ENCODE data around the gene NRN1L.

Gene NRN1L

GRCh38 chr16:67847064-67847861 is 37.4 kb upstream of the NRN1L start, which contains the start of gene CENPT:
CENPT (minus strand) TSS chr16:67847693; CDS start chr16:67833859, 13,834 bp downstream.
- peak within 1 kb of the TSS; percentile 96 for H3K27ac ChIP-seq
- peak; percentile 75 for DNase-seq (ENCODE audit: low spot score)
- ChIA-PET CTCF (no interaction called here), POLR2A (ENCODE audit: low non-redundant PET) (interaction anchor here (1.0 kb wide), 1 partner anchor 24 kb away, joined by 3 read pairs; no protein-coding TSS in a partner anchor)
- TF ChIP-seq CTCF (conservative IDR thresholded peaks at IDR 0.05; ENCODE audit: low read depth), result no peak

- ChIA-PET CTCF (interaction anchor here (0.6 kb wide), 1 partner anchor 301 kb away, joined by 3 read pairs; no protein-coding TSS in a partner anchor), POLR2A (ENCODE audit: low non-redundant PET) (no interaction called here)
- H3K27ac ChIP-seq, result peak overlapping the region; percentile 96
- no peak for DNase-seq (ENCODE audit: low spot score)
- no peak for TF ChIP-seq CTCF (conservative IDR thresholded peaks at IDR 0.05; ENCODE audit: low read depth)
These were observed 36.6 kb upstream of the NRN1L start for GRCh38 chr16:67848118-67848517.

GRCh38 chr16:67853670-67854069 is 31.0 kb upstream of the NRN1L start:
- TF ChIP-seq CTCF (conservative IDR thresholded peaks at IDR 0.05; ENCODE audit: low read depth), result no peak
- POLR2A ChIA-PET (ENCODE audit: low non-redundant PET), result no interaction called here
- CTCF ChIA-PET, result interaction anchor here (1.1 to 1.2 kb wide), 2 partner anchors 18 to 30 kb away, joined by 4 to 7 read pairs; no protein-coding TSS in a partner anchor
- DNase-seq (ENCODE audit: low spot score), result no peak
- H3K27ac ChIP-seq, result peak overlapping the region; percentile 38

- ChIA-PET POLR2A (ENCODE audit: low non-redundant PET) (no interaction called here), CTCF (interaction anchor here (0.8 kb wide), 1 partner anchor 17 kb away, joined by 4 read pairs; the partner anchor contains the start of gene EDC4)
- H3K27ac ChIP-seq, result peak overlapping the region; percentile 79
- TF ChIP-seq CTCF (conservative IDR thresholded peaks at IDR 0.05; ENCODE audit: low read depth), result no peak
- DNase-seq (ENCODE audit: low spot score), result no peak
These were observed 28.9 kb upstream of the NRN1L start for GRCh38 chr16:67855789-67856188.

DNA sequence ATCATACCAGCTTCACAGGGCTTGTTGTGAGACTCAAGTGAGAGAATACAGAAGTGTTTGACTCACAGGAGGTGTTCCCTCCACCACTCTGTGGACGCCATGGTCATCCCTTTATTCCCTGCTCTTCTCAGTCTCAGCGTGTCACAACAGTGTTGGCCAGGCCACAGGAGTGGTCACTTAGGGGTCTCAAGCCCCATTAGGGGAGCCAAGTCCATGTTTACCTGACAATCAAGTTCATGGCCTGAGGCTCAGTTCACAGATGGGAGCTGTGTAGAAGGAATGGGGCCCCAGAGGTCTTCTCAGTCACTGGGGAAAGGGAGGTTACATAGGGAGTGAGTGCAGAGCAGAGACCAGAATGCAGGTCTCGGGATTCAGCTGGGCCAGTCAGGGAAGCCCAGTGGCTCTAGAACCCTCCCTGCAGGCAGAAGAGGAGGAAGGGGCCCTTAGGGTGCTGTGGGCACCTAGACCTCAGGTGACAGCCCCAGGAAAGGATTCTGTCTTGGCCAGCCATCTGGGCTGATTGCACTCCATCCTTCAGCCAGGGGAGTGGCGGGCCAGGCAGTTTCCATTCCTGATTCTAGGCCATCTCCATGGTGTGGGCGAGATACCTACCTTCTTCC is 27.6 kb upstream of the NRN1L start:
- no peak for TF ChIP-seq CTCF (conservative IDR thresholded peaks at IDR 0.05; ENCODE audit: low read depth)
- POLR2A ChIA-PET (ENCODE audit: low non-redundant PET), result no interaction called here
- no peak for DNase-seq (ENCODE audit: low spot score)
- peak overlapping the region; percentile 79 for H3K27ac ChIP-seq
- CTCF ChIA-PET, result interaction anchor here (0.6 to 1.2 kb wide), 2 partner anchors 68 to 185 kb away, joined by 3 to 4 read pairs; no protein-coding TSS in a partner anchor

DNA sequence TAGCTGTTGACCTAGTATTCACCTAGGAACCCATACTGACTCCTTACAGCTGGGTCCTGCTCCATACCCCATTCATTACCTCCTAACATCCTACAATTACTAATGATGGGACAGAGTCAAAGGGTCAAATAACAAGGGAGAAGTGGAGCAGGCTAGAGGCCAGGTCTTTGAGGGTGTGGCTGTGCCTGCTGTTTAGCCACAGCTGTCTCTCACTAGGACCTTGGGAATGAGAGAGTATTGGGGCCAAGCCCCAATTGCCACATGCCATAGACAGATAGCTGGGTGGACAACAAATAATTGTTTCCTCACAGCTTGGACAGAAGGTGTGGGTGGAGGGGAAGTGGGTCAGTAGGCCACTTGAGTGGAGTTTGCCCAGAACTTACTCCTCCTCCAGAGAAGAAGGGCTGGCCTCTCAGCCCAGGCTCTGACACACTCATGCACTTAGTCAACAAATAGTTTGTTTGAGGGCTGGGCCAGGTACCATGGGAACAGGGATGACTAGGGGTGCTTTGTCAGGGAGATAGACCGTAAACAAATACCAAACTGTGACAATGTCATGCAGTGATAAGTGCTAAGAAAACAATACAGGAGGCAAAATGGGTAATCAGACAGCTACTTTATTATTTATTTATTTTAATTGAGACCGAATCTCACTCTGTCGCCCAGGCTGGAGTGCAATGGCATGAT is 27.0 kb upstream of the NRN1L start:
- ChIA-PET POLR2A (ENCODE audit: low non-redundant PET) (interaction anchor here (0.5 kb wide), 1 partner anchor 28 kb away, joined by 3 read pairs; no protein-coding TSS in a partner anchor), CTCF (interaction anchor here (0.6 to 1.2 kb wide), 2 partner anchors 69 to 185 kb away, joined by 3 to 4 read pairs; no protein-coding TSS in a partner anchor)
- H3K27ac ChIP-seq, result peak overlapping the region; percentile 79
- DNase-seq (ENCODE audit: low spot score), result peak; percentile 97
- TF ChIP-seq CTCF (conservative IDR thresholded peaks at IDR 0.05; ENCODE audit: low read depth), result no peak
